GM21717 (cell line): ENCODE measurements around the gene PSAT1.

Source experiments
- ATAC-seq: cut with Tn5 transposase; IDR thresholded peaks from one replicate; pipeline ENCODE4 v1.9.1; 2021; ENCODE audit warnings: mild to moderate bottlenecking, moderate library complexity; ENCODE audit not compliant: unreplicated experiment

Gene PSAT1

DNA sequence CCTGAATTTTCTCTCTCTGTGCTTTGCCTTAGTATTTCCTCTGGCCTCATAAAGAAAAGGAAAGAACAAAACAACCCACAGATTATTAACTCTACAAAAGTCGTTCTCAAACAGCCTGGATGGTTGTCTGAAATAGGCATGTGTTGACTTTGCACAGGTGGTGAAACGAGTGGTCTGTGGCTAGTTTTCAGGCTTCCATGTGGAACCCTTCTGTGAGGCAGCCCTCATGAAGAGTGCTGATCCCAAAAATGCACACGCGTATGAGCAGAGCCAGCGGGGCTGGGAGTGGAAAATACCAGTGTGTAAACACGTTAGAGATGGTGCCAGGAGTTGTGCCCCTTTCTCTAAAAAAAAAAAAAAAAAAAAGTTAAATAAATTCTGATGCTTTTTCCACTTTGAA lies 4.9 kb upstream of the PSAT1 start:
- ATAC-seq: no peak

DNA sequence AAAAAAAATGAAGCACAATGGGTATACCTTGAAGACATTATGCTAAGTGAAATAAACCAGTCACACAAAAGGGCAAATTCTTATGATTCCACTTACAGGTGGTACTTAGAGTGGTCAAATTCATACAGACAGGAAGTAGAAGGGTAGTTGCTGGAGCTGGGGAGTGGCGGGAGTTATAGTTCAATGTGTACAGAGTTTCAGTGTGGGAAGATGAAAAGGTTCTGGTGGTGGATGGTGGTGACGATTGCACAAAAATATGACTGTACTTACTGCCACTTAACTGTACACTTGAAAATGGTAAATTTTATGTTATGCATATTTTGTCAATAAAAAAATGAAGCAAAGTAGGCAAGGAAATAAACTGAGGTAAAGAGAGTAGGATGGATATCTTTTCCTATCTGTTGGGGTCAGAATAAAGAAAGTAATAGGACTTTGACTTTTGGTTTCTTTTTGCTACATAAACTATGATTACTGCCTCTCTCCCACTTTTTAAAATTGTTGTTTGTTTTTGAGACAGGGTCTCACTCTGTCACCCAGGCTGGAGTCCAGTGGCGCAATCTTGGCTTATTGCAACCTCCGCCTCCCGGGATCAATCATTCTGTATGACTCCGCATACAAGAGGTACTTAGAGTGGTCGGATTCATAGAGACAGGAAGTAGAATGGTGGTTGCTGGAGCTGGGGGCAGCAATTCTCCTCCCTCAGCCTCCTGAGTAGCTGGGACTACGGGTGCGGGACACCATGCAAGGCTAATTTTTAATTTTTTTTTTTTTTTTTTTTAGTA lies 4.0 kb upstream of the PSAT1 start:
- ATAC-seq: no peak

DNA sequence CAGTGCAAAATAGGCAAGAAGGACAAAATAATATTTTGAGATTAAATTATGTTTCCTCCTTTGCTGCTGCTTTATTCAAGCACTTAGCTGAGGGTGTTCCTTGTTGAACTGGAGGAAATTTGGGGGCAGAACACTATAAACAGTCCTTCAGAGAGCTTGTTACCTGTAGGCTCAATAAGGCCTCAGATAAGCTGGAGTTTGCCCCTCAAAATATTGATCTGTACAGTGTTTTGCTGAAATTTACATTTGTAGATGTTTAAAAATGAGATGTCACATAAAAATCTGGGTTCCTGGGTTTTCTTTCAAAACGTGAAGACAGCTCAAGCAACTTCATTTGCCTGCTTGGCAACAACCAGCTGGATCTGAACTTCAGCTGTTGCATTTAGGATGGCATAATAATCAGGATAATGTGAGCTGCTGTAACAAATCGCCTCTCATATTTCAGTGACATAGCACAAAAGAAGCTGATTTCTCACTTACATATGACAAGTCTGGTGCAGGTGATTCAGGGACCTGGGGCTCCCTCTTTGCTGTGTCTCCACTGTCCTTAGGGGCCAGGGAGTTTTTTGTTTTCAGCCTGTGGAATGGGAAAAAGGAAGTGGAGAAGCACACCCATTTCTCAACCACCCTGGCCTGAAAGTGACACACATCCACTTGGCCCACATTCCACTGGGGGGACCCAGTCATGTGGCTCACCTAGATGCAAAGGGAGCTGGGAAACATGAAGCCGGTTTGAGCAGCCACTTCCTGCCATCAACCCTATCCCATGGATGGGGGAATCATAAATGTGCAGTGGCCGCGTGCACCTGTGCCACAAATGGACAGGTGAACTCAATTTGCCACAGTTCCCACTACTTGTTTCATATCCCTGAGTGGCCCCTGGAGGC lies 2.4 kb upstream of the PSAT1 start:
- ATAC-seq: no peak

DNA sequence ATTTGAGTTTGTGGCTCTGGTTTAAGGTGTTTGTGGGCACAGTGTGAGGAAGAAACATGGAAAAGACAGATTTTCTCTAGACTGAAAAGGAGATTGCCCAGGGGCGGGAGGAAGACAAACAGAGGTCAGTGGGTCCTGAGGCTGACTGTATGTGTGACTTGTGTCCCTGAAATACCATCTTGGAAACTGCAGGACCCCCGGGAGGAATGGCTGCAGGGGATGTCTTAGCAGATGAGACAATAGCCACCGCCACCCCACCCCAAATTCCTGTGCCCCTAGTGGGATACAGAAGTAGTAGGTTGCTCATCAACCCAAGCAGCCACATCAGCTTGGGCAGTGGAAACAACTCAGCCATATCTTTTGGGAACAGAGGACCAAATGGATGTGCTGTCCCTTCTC lies 1.7 kb upstream of the PSAT1 start:
- ATAC-seq: no peak

DNA sequence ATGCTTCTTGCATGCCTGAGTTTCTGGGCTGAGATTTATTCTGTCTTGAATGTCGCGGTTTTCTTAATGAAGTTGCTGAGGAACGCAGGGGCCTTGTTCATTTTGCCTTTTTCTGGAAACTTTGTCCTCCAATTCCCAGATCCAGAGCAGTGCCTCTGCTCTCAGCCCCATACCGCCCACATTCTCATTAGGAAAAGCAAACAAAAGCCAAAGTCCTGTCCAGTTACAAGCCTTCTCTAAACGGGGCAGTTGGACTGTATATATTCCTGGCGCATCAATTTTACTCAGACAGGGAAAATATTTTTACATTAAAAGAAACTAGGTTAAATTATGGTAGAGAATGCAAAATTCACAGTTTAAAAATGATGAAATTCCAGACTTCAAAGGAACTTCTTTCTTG lies 1.2 kb upstream of the PSAT1 start:
- no peak for ATAC-seq

DNA sequence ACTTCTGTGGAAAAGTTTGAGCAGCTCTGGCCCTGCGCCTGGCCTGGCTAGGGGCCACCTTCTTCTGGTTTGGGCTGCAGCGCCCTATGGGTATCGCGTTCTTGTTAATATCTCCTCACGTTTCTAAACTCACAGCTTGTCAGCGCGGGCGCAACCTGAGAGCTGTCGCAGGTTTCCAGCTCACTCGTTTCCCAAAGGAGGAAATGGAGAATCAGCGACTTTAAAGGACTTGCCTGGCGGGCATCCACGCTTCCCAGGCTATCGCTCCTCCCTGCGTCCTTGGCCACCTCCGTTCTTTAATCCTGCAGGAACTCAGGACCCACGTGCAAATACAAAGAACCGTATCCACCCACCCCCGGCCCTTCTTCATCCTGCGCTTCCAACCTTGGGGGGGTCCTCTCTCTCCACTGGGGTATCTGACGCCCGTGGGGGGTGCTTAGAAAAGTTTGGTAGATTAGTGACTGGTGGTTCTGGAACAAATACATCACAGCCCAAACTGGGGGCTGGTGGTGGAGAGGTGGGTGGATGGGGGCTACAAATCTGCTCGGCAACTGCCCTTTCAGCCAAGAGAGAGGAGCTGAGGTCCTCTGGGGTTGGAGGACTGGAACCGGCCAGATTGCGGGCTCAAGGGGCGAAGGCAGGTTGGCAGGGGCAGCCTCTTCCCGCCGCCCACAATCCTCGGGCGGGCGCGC lies 578 bp upstream of the PSAT1 start:
- ATAC-seq: no peak

DNA sequence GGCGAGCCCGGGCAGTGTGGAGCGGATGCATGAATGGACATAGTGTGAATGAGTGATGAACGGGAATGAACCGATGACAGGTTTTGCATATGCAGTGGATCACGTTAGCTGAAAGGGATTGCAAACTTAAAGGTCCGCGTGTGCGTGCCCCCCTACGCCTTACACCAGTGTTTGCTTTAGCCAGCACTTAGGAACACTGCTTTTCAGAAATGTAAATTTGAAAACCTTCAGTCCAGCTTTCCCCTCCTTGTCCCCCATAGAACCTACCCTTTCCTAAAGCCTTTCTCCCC lies 692 bp downstream of the PSAT1 start:
- ATAC-seq: no peak

DNA sequence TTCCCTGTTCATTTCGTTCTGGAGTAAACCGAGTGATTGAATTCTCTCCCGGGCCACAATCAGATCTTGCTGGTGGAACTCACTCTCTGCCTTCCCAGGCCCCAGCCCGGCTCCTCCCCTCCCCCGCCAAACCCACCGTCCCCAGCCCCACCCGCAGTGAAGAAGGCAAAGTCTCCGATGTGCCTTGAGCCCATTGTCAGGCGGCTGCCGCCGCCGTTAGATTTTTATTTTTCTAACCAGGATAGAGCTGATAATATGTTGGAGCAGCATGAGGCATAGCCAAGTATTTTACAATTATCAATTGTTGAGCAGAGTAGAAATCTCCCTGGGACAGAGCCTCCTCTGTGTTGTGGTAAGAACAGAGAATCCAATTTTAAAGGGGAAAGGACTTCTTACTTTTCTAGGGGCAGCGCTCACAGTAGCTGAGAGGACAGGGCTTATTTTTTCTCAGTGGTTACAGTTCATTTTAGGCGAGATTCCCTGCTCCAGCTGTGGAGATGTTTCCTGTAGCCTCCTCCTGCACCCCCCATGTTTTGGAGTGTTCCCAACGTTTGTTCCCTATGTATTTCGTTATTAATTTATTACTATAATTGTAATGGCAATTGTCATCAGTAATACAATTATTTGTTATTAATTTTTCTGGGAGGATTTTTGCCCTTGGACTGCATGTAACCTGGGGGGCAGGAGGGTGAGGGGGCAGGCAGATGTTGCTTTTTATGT lies 1.3 kb downstream of the PSAT1 start:
- ATAC-seq: no peak

DNA sequence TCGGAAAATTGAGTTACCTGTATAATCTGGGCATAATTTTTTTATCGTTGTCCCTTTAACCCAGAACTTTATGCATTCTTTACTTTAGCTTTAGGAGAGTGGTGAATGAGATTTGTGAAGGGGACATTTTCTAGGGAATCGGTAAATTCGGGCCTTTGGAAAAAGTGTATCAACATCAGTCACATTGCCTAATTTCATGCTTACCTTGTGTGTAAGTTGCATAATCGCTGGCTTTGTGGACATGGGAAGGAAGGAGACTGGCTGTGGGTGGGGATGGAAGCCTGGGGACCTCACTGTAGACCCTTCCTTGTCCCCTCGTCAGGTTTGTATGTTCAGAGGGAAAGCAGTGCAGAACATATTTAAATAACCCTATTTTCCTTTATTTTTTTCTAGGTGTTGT lies 3.3 kb downstream of the PSAT1 start:
- ATAC-seq: no peak

DNA sequence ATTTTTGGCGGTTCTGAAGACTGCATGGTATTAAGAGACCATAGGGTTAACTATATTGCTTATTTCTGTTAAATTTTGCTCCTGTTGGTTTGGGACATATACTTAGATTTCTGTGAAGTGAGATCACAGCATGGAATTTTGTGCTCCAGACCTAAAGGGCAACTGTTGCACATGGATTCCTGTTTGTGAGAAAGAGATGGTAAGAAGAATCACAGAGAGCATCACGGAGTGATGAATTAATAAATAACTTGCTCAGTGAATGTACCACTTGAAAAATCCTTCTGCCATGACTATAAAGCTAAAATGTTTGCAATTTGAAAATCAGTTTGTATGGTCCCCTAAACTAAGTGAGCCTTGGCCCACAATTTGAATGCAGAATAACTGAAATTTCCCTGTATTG lies 4.5 kb downstream of the PSAT1 start:
- no peak for ATAC-seq

DNA sequence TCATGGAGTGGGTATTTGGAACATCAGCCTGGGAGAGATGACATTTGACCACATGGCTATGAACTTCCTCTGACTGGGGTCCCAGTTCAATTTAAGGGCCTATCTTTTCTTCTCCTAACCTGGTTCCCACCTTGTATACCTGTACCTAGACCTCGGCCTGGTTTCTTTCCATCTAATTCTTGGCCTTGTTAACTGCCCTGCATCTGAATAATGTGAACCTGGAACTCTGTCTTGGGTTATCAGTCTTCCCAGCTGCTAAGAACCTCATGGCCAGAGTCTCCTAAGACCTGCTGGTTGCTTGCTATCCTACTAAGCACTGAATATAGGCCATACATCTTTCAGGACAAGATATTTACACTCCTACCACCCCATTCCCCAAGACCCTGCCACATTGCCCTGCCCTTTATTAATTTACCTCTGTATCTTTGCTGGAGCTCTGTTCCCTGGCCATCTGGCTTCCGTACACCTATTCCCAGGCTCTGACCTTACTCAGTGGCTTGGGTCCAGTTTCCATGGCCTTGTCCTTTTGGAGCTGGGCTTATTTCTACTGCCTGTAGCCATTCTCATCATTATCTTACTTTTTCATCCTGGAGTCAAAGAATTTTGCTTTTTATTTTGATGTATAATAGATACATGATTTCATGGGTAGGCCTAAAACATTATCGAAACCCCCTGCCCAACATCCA lies 6.6 kb downstream of the PSAT1 start:
- ATAC-seq: no peak

DNA sequence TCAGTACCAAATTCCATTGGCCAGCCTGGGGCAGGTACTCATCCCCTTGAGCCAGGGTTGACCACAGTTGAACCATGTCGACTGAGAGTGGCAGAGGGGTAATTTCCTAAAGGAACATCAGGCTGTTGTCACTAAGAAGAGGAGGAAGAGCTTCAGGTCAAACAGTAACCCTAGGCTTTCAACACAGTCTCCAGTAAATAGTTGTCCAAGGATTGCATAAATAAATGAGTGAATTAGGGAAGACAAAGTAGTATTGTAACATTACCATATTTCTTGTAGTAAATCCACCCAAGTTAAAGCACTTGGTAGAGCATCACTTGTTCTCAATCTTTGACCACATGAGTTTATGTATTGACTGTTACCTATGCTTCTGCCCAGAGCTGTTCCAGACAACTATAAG lies 7.4 kb downstream of the PSAT1 start:
- ATAC-seq: no peak

DNA sequence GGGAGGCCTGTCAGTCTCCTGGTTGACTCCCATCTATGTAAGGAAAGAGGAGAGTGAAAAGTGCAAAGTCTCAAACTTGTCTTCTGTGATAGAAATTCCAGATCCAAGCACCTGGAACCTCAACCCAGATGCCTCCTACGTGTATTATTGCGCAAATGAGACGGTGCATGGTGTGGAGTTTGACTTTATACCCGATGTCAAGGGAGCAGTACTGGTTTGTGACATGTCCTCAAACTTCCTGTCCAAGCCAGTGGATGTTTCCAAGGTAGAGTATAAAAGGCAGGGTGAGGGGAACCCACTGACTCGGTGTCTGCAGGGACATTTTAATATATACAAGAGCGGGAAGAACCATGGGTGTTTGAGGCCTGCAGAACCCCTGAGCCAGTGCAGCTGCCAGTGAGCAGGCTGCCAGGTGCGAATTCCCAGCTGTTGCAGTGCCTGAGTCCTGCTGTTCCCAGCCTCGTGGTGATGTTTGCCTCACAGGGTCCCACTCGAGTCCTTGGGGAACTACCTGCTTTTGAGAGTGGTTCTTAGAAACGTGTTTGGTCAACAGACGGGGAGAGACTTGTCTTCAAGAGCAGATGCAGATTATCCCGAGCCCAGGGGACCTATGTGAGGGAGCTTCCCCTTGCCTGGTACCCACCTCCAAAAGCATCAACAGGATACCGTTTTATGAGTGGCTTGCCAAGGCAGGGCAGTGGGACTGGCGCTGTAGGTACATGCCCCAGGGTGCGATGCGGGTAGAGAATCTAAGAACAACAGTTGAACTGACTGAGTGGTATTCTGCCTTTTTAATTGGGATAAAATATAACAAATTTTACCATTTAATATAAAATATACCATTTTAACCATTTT lies 9.5 kb downstream of the PSAT1 start:
- ATAC-seq: no peak

DNA sequence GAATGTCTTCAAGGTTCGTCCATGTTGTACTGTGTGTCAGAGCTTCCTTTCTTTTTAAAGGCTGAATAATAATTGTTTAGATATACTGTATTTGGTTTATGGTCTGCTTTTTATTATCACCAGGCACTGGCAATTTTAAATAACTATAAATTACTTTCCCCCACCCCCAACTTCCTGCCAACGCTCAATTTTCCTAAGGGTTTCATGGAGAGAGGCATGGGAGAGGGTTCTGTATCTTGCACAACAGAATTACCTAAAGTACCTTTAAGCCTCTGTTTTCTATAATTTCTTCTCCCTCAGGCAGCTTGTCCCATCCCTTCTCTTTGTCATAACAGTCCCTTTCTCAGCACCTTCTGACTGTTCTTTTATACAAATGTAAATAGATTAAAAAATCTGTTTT lies 10.4 kb downstream of the PSAT1 start:
- no peak for ATAC-seq

DNA sequence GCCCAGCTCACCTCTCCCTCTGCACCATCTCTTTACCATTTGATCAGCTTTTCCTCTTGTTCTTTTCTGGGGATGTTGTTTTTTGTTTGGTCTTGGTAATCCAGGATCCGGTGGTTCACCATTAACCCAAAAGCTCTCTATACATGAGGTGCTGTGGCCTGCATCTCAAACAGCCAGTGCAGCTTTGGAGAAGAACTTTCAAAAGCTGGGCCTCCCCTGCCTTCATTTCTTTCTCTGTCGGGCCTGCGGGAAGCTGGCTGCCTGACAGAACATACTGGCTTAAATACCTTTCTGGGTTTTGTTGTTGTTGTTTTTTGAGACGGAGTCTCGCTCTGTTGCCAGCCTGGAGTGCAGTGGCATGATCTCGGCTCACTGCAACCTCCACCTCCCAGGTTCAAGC lies 12.1 kb downstream of the PSAT1 start:
- no peak for ATAC-seq

DNA sequence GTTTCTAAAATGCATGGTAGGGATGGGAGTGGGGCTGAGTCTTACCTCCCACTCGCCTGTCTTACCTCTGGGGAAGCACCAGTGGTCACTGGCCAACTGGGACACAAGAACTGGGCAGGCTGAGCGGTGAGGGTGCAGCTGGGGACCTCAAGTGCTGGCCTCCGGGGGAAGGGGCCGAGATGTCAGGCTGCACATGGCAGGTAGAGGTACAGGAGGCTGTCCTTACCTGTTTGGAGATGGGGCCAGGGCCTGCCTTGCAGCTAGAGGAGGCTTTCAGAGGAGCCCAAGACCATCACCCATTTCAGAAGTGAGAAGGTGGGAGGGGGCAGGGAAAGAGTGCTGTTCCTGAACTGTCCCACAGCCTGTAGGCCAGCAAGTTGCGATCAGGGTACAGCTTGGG lies 14.2 kb downstream of the PSAT1 start:
- ATAC-seq: no peak

DNA sequence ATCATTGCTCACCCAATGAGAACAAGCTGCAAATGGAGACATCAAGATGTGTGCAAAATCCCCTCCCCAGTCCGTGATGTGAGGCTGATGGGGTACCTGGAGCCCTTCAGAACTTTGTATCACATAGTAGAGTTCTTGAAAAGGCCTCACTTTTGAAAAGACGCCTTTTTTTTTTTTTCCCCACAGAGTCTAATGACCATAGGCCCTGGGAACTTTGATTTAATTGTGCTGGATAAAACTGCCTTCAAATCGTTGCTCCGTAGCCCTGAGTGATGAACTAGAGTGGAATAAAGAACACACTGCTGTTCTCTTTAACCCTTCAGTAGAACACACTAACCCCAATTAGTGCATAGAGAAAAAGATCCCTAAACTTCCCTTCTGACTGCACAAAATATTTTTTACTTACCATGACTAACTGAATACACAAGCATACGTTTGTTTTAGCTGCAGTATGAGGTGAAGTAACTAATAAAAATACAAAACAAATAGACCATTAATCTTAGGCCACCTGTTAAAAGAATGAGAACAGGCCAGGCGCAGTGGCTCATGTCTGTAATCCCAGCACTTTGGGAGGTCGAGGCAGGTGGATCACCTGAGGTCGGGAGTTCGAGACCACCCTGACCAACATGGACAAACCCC lies 15.1 kb downstream of the PSAT1 start:
- no peak for ATAC-seq

DNA sequence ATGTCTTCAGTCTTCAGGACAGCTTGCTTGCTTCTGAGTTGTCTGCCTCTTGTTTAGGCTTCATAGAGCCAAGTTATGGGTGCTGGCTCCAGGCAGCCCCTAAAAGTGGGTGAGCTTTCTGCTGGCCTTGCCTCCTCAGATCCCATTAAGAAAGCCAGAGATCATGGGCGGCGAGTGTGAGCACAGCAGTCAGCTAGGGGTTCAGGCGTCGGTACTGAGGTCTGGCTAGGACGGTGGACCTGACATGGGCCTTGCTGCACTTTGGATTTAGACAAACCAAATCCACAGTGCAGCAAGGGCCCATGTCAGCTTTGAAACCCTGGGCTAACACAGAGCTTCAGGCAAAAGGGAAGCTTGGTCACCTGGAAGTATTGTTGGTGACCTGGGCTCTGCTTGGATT lies 17.6 kb downstream of the PSAT1 start:
- no peak for ATAC-seq
